H9 (cell line): Measurements from ENCODE around the gene GET4. TPM values are rescaled to one million over a fixed set of nuclear protein-coding genes. Genes with fewer than 3 reads are reported as not detected.

Experiments used
- DNase-seq: peaks from one replicate; pipeline ENCODE4 v3.0.0-alpha.2; 2017
- H2AFZ ChIP-seq: one replicate; pipeline ENCODE4 v1.6.1; 2013; ENCODE audit warnings: mild to moderate bottlenecking, low read length, control low read depth, moderate library complexity
- H2AK5ac ChIP-seq: 2 replicates; pipeline ENCODE4 v1.6.1; 2013; ENCODE audit warnings: low read length, control low read depth, mixed read lengths; ENCODE audit not compliant: insufficient read length
- H2BK120ac ChIP-seq: one replicate; pipeline ENCODE4 v1.6.1; 2013; ENCODE audit warnings: low read depth, mild to moderate bottlenecking, low read length, control low read depth, inconsistent platforms; ENCODE audit not compliant: poor library complexity, severe bottlenecking
- H2BK12ac ChIP-seq: 2 replicates; pipeline ENCODE4 v1.6.1; 2013; ENCODE audit warnings: low read length, control low read depth, mixed read lengths, low read depth; ENCODE audit not compliant: insufficient read length
- H2BK15ac ChIP-seq: 2 replicates; pipeline ENCODE4 v1.6.1; 2013; ENCODE audit warnings: low read depth, low read length, control low read depth
- H2BK20ac ChIP-seq: one replicate; pipeline ENCODE4 v1.6.1; 2013; ENCODE audit warnings: low read depth, mild to moderate bottlenecking, low read length, control low read depth, inconsistent platforms; ENCODE audit not compliant: poor library complexity, severe bottlenecking
- H2BK5ac ChIP-seq: 2 replicates; pipeline ENCODE4 v1.6.1; 2013; ENCODE audit warnings: low read length, control low read depth, mixed read lengths; ENCODE audit not compliant: insufficient read length
- H3K14ac ChIP-seq: 2 replicates; pipeline ENCODE4 v1.6.1; 2013; ENCODE audit warnings: low read length, control low read depth; ENCODE audit not compliant: insufficient read depth
- H3K18ac ChIP-seq: 2 replicates; pipeline ENCODE4 v1.6.1; 2013; ENCODE audit warnings: low read depth, mild to moderate bottlenecking, mixed read lengths, low read length, control low read depth; ENCODE audit not compliant: insufficient read length
- H3K23ac ChIP-seq: 2 replicates; pipeline ENCODE4 v1.6.1; 2013; ENCODE audit warnings: low read length, control low read depth, mixed read lengths, low read depth; ENCODE audit not compliant: insufficient read length
- H3K23me2 ChIP-seq: 2 replicates; pipeline ENCODE4 v1.6.1; 2013; ENCODE audit warnings: low read depth, mild to moderate bottlenecking, mixed read lengths, low read length, control low read depth; ENCODE audit not compliant: insufficient read length, poor library complexity, severe bottlenecking
- H3K27ac ChIP-seq: 2 replicates; pipeline ENCODE4 v1.5.1; 2013; ENCODE audit warnings: low read length, control low read depth, mixed read lengths, low read depth; ENCODE audit not compliant: insufficient read length
- H3K27me3 ChIP-seq: 2 replicates; pipeline ENCODE4 v1.6.1; 2013; ENCODE audit warnings: low read length, control low read depth, inconsistent platforms; ENCODE audit not compliant: insufficient read depth
- H3K4ac ChIP-seq: 2 replicates; pipeline ENCODE4 v1.6.1; 2013; ENCODE audit warnings: low read depth, mild to moderate bottlenecking, control low read depth, inconsistent platforms, low read length, moderate library complexity
- H3K4me1 ChIP-seq: 2 replicates; pipeline ENCODE4 v1.6.1; 2013; ENCODE audit warnings: low read length, control low read depth, inconsistent platforms; ENCODE audit not compliant: insufficient read depth
- H3K4me2 ChIP-seq: 2 replicates; pipeline ENCODE4 v1.6.1; 2013; ENCODE audit warnings: low read length, control low read depth, mixed read lengths; ENCODE audit not compliant: insufficient read length, insufficient read depth
- H3K56ac ChIP-seq: 2 replicates; pipeline ENCODE4 v1.6.1; 2013; ENCODE audit warnings: low read depth, mild to moderate bottlenecking, mixed read lengths, low read length, control low read depth; ENCODE audit not compliant: insufficient read length
- H3K79me1 ChIP-seq: 2 replicates; pipeline ENCODE4 v1.6.1; 2013; ENCODE audit warnings: low read depth, mild to moderate bottlenecking, moderate library complexity, low read length, control low read depth, inconsistent platforms; ENCODE audit not compliant: insufficient read depth, poor library complexity, severe bottlenecking
- H3K79me2 ChIP-seq: 2 replicates; pipeline ENCODE4 v1.6.1; 2013; ENCODE audit warnings: low read length, control low read depth, inconsistent platforms; ENCODE audit not compliant: insufficient read depth
- H3K9ac ChIP-seq: 2 replicates; pipeline ENCODE4 v1.6.1; 2013; ENCODE audit warnings: low read length, control low read depth, mixed read lengths; ENCODE audit not compliant: insufficient read length; ENCODE audit errors: extremely low read depth
- H3K9me3 ChIP-seq: one replicate; pipeline ENCODE4 v1.6.1; 2013; ENCODE audit warnings: low read depth, low read length, inconsistent platforms; ENCODE audit not compliant: control insufficient read depth
- H3T11ph ChIP-seq: one replicate; pipeline ENCODE4 v1.6.1; 2013; ENCODE audit warnings: mild to moderate bottlenecking, low read length, control low read depth, inconsistent platforms
- H4K20me1 ChIP-seq: one replicate; pipeline ENCODE4 v1.6.1; 2013; ENCODE audit not compliant: control insufficient read depth, insufficient read length, insufficient read depth
- H4K5ac ChIP-seq: 2 replicates; pipeline ENCODE4 v1.6.1; 2013; ENCODE audit warnings: low read depth, mild to moderate bottlenecking, mixed read lengths, low read length, control low read depth; ENCODE audit not compliant: insufficient read length
- H4K8ac ChIP-seq: replicated peaks from 2 replicates; pipeline ENCODE4 v1.6.1; 2013; ENCODE audit warnings: low read length, control low read depth, mixed read lengths, low read depth; ENCODE audit not compliant: insufficient read length
- H4K91ac ChIP-seq: 2 replicates; pipeline ENCODE4 v1.6.1; 2013; ENCODE audit warnings: low read depth, mild to moderate bottlenecking, moderate library complexity, mixed read lengths, low read length, control low read depth; ENCODE audit not compliant: insufficient read length
- H3K27ac Mint-ChIP-seq, 3 experiments: 2 replicates in 2 of 3; 3 replicates in 1 of 3; pipeline ENCODE4 v1.8.0; 2020 to 2021; ENCODE audit warnings: mixed read lengths in 3 of 3, mild to moderate bottlenecking in 1 of 3, moderate library complexity in 1 of 3
- H3K27me3 Mint-ChIP-seq: 2 replicates; pipeline ENCODE4 v1.8.0; 2021; ENCODE audit warnings: low read depth, mild to moderate bottlenecking, moderate library complexity, mixed read lengths
- H3K36me3 Mint-ChIP-seq, 3 experiments: 2 replicates in 2 of 3; 3 replicates in 1 of 3; pipeline ENCODE4 v1.8.0; 2020 to 2021; ENCODE audit warnings: low read depth in 3 of 3, mixed read lengths in 3 of 3; ENCODE audit not compliant: insufficient read depth in 1 of 3
- H3K4me1 Mint-ChIP-seq, 2 experiments: 2 replicates each; pipeline ENCODE4 v1.8.0; 2020; ENCODE audit warnings: mixed read lengths in 2 of 2
- H3K4me3 Mint-ChIP-seq, 2 experiments: 2 replicates in 1 of 2; 3 replicates in 1 of 2; pipeline ENCODE4 v1.8.0; 2020 to 2021; ENCODE audit warnings: mild to moderate bottlenecking in 2 of 2, mixed read lengths in 2 of 2, moderate library complexity in 1 of 2
- H3K9me3 Mint-ChIP-seq, 2 experiments: 2 replicates in 1 of 2; 3 replicates in 1 of 2; pipeline ENCODE4 v1.8.0; 2020; ENCODE audit warnings: mild to moderate bottlenecking in 2 of 2, mixed read lengths in 2 of 2, moderate library complexity in 1 of 2
- CTCF ChIP-seq: fragments of 200-600 bp; sonication (generic); conservative IDR thresholded peaks from 3 replicates; pipeline ENCODE4 v1.8.0; 2021; ENCODE audit warnings: antibody characterized with exemption, mild to moderate bottlenecking
- WGBS: extraction: QIAGEN DNeasy Blood & Tissue Kit; methylation state at CpG from one replicate; pipeline ENCODE4 v1.1.7; 2013; ENCODE audit warnings: missing lambda C conversion rate, low lambda C conversion rate, mixed read lengths; ENCODE audit not compliant: insufficient read length; ENCODE audit errors: extremely low coverage; 5-methylcytosine and 5-hydroxymethylcytosine counted together
- total RNA-seq: library from RNA; stranded (reverse); gene quantifications from 2 replicates; pipeline ENCODE4 v1.2.1, GENCODE V29; 2021

Gene GET4
- total RNA-seq, 1 experiment from 2014 or later = 70.2 TPM

- WGBS = no CpG with 5 or more reads among the region's 28 CpGs
- H3K27me3 Mint-ChIP-seq = no peaks in the 10 kb centered on the region; the same call in 1 of the 2 replicates
- no peaks in the 10 kb centered on the region for H3K27me3 ChIP-seq
- no peak overlapping the region for H4K91ac ChIP-seq
- H2AK5ac ChIP-seq = no peak overlapping the region
- no peaks in the 10 kb centered on the region for H3K79me2 ChIP-seq
- no peak overlapping the region for H2BK5ac ChIP-seq
- H3K4me1 Mint-ChIP-seq = peaks cover 4 to 5% of the 10 kb centered on the region in 2 experiments; a peak in 2 of 4 replicates
- H2BK20ac ChIP-seq = no peak overlapping the region
- no peak overlapping the region; a peak in 1 of 7 replicates for H3K27ac Mint-ChIP-seq
- no peak overlapping the region for H4K5ac ChIP-seq
- no peak overlapping the region for H2BK15ac ChIP-seq
- no peak overlapping the region for H3K4ac ChIP-seq
- TF ChIP-seq CTCF = no peak
- H3K36me3 Mint-ChIP-seq = no peaks in the 10 kb centered on the region; a peak in 1 of 7 replicates
- H3K14ac ChIP-seq = no peak overlapping the region
- H3T11ph ChIP-seq = no peak overlapping the region
- H2BK120ac ChIP-seq = no peak overlapping the region
- no peak for DNase-seq
- H3K27ac ChIP-seq = no peak overlapping the region
- H3K4me2 ChIP-seq = no peak overlapping the region
- no peaks in the 10 kb centered on the region for H4K20me1 ChIP-seq
- H4K8ac ChIP-seq = no peak overlapping the region
- no peak overlapping the region for H3K9ac ChIP-seq
- no peak overlapping the region for H3K4me3 Mint-ChIP-seq
- no peaks in the 10 kb centered on the region for H3K4me1 ChIP-seq
- H2AFZ ChIP-seq = no peak overlapping the region
- no peaks in the 10 kb centered on the region for H3K23me2 ChIP-seq
- H3K79me1 ChIP-seq = no peaks in the 10 kb centered on the region
- H3K56ac ChIP-seq = no peak overlapping the region
- H3K23ac ChIP-seq = no peak overlapping the region
- no peak overlapping the region for H3K18ac ChIP-seq
- no peak overlapping the region for H2BK12ac ChIP-seq
- peaks cover under 1 to 4% of the 10 kb centered on the region in 2 experiments; a peak in 2 of 5 replicates for H3K9me3 Mint-ChIP-seq
- H3K9me3 ChIP-seq = no peaks in the 10 kb centered on the region
These were observed 59.6 kb downstream of the GET4 start for GRCh38 chr7:935874-936385.
